ENCODE data around the gene DAAM1.
A peak's percentile ranks its signal among the peaks of the same experiment; 100 is the strongest.

The DAAM1 gene

GRCh38 chr14:59360233-59360632, 171.8 kb downstream of the DAAM1 start:
- peaks cover 89% of the 10 kb centered on the region for H3K4me1 ChIP-seq
- H2AFZ ChIP-seq: no peak overlapping the region
- H3K9me3 ChIP-seq (ENCODE audit: control insufficient read depth, low read length): no peaks in the 10 kb centered on the region
- peak overlapping the region; percentile 94 for H3K27ac ChIP-seq
- H3K4me2 ChIP-seq (ENCODE audit: low read length): no peak overlapping the region
- no peak for TF ChIP-seq CTCF (IDR thresholded peaks at IDR 0.05)
- H3K36me3 ChIP-seq (ENCODE audit: control insufficient read depth, insufficient read depth, low read length): no peaks in the 10 kb centered on the region
- H3K27me3 ChIP-seq (ENCODE audit: control insufficient read depth, insufficient read depth, low read length): no peaks in the 10 kb centered on the region
- H3K4me3 ChIP-seq (ENCODE audit: low read depth, low read length): no peak overlapping the region
- H3K79me2 ChIP-seq: no peaks in the 10 kb centered on the region
- H3K9ac ChIP-seq: no peak overlapping the region

- H3K27ac ChIP-seq: peak overlapping the region; percentile 94
Observed at GRCh38 chr14:59360923-59361794, 172.7 kb downstream of the DAAM1 start.

GRCh38 chr14:59362513-59362912, 174.0 kb downstream of the DAAM1 start:
- H3K9ac ChIP-seq: no peak overlapping the region
- H3K79me2 ChIP-seq: no peaks in the 10 kb centered on the region
- no peaks in the 10 kb centered on the region for H3K27me3 ChIP-seq (ENCODE audit: control insufficient read depth, insufficient read depth, low read length)
- H3K36me3 ChIP-seq (ENCODE audit: control insufficient read depth, insufficient read depth, low read length): no peaks in the 10 kb centered on the region
- no peak overlapping the region for H3K4me3 ChIP-seq (ENCODE audit: low read depth, low read length)
- peak overlapping the region; percentile 94 for H3K27ac ChIP-seq
- peaks cover 69% of the 10 kb centered on the region for H3K4me1 ChIP-seq
- H3K9me3 ChIP-seq (ENCODE audit: control insufficient read depth, low read length): no peaks in the 10 kb centered on the region
- no peak for TF ChIP-seq CTCF (IDR thresholded peaks at IDR 0.05)
- no peak overlapping the region for H2AFZ ChIP-seq
- no peak overlapping the region for H3K4me2 ChIP-seq (ENCODE audit: low read length)

More at GRCh38 chr14:59360923-59361794, 172.7 kb downstream of the DAAM1 start:
- Histone ChIP-seq H3K36me3 (ENCODE audit: control insufficient read depth, insufficient read depth, low read length) (no peaks in the 10 kb centered on the region), H3K4me1 (peaks cover 83% of the 10 kb centered on the region), H3K79me2 (no peaks in the 10 kb centered on the region), H3K9me3 (ENCODE audit: control insufficient read depth, low read length) (no peaks in the 10 kb centered on the region), H3K4me3 (ENCODE audit: low read depth, low read length) (peak overlapping the region; percentile 31), H2AFZ (peak overlapping the region; percentile 62), H3K4me2 (ENCODE audit: low read length) (peak overlapping the region; percentile 23), H3K27me3 (ENCODE audit: control insufficient read depth, insufficient read depth, low read length) (no peaks in the 10 kb centered on the region), H3K9ac (no peak overlapping the region)
- TF ChIP-seq CTCF (IDR thresholded peaks at IDR 0.05): peak; percentile 20

- Histone ChIP-seq H3K36me3 (ENCODE audit: control insufficient read depth, insufficient read depth, low read length) (no peaks in the 10 kb centered on the region), H3K79me2 (no peaks in the 10 kb centered on the region), H3K27ac (peak overlapping the region; percentile 94), H3K4me3 (ENCODE audit: low read depth, low read length) (no peak overlapping the region), H3K4me2 (ENCODE audit: low read length) (no peak overlapping the region), H3K4me1 (peaks cover 59% of the 10 kb centered on the region), H2AFZ (peak overlapping the region; percentile 53), H3K9me3 (ENCODE audit: control insufficient read depth, low read length) (no peaks in the 10 kb centered on the region), H3K9ac (no peak overlapping the region), H3K27me3 (ENCODE audit: control insufficient read depth, insufficient read depth, low read length) (no peaks in the 10 kb centered on the region)
- TF ChIP-seq CTCF (IDR thresholded peaks at IDR 0.05): no peak
Observed at GRCh38 chr14:59363531-59364226, 175.2 kb downstream of the DAAM1 start.
